Tibial nerve (tissue), 4 donors: ENCODE data around the gene AGBL1. TPM values are rescaled to one million over a fixed set of nuclear protein-coding genes. Genes with fewer than 3 reads are reported as not detected.

Source experiments
- DNase-seq, 2 donors: peaks; one replicate each; pipeline ENCODE4 v3.0.0-alpha.2; 2019; ENCODE audit warnings: low spot score in 2 of 2
- H3K27ac ChIP-seq, 4 donors: fragments of 200-600 bp; sonication (generic) in 3 of 4; one replicate each; pipeline ENCODE4 v1.5.1; 2017 to 2019; ENCODE audit warnings: mild to moderate bottlenecking in 1 of 4
- H3K27me3 ChIP-seq, 2 donors: fragments of 200-600 bp; sonication (generic) in 1 of 2; one replicate each; pipeline versions ENCODE4 v1.5.1 to v1.6.0; 2017 to 2019
- H3K36me3 ChIP-seq, 3 donors: fragments of 200-600 bp; sonication (generic); one replicate each; pipeline ENCODE4 v1.5.1; 2018 to 2019
- H3K4me1 ChIP-seq, 4 donors: fragments of 200-600 bp; sonication (generic) in 3 of 4; one replicate each; pipeline ENCODE4 v1.5.1; 2017 to 2019
- H3K4me3 ChIP-seq, 4 donors: fragments of 200-600 bp; sonication (generic) in 3 of 4; one replicate each; pipeline ENCODE4 v1.5.1; 2017 to 2019; ENCODE audit warnings: mild to moderate bottlenecking in 1 of 4, moderate library complexity in 1 of 4
- H3K9me3 ChIP-seq, 4 donors: fragments of 200-600 bp; sonication (generic) in 3 of 4; one replicate each; pipeline ENCODE4 v1.5.1; 2017 to 2019
- CTCF ChIP-seq, 5 experiments: fragments of 200-600 bp in 3 of 5; fragments of 450-650 bp in 2 of 5; sonication (generic) in 3 of 5; IDR thresholded peaks; one replicate each; pipeline ENCODE4 v1.5.1; 2016 to 2019; ENCODE audit warnings: antibody characterized with exemption in 5 of 5, mild to moderate bottlenecking in 3 of 5, moderate library complexity in 2 of 5
- EP300 ChIP-seq, 2 donors: sonication (generic); formaldehyde crosslinking; IDR thresholded peaks; one replicate each; pipeline ENCODE4 v1.6.1; 2017; ENCODE audit warnings: antibody characterized with exemption in 2 of 2, mild to moderate bottlenecking in 1 of 2
- POLR2A ChIP-seq, 2 donors: fragments of 450-650 bp; IDR thresholded peaks; one replicate each; pipeline ENCODE4 v1.6.1; 2017; ENCODE audit warnings: antibody characterized with exemption in 2 of 2, mild to moderate bottlenecking in 2 of 2, moderate library complexity in 2 of 2
- WGBS, 2 donors: methylation state at CpG; one replicate each; pipeline ENCODE4 v1.1.5; 2018; 5-methylcytosine and 5-hydroxymethylcytosine counted together
- total RNA-seq, 4 donors: library from RNA; depleted of rRNA; stranded (reverse); fragments of >200 nt; gene quantifications; one replicate each; pipeline ENCODE4 v1.1.0, GENCODE V29; 2016

Gene AGBL1
- total RNA-seq, 4 donors from 2014 or later, result under 0.01 to 1.2 (median 0.21) TPM; not detected in 1

GRCh38 chr15:86906376-86906775 is 826.7 kb downstream of the AGBL1 start:
- Histone ChIP-seq H3K9me3 (no peaks in the 10 kb centered on the region), H3K27me3 (no peaks in the 10 kb centered on the region), H3K27ac (no peak overlapping the region), H3K4me3 (no peak overlapping the region), H3K36me3 (no peaks in the 10 kb centered on the region), H3K4me1 (no peaks in the 10 kb centered on the region)
- no peak for DNase-seq
- 38 to 50% methylated on average over 2 of the region's 2 CpGs for WGBS, 2 donors
- TF ChIP-seq CTCF (IDR thresholded peaks at IDR 0.05) (no peak), POLR2A (IDR thresholded peaks at IDR 0.05) (no peak), EP300 (IDR thresholded peaks at IDR 0.05) (no peak)

DNA sequence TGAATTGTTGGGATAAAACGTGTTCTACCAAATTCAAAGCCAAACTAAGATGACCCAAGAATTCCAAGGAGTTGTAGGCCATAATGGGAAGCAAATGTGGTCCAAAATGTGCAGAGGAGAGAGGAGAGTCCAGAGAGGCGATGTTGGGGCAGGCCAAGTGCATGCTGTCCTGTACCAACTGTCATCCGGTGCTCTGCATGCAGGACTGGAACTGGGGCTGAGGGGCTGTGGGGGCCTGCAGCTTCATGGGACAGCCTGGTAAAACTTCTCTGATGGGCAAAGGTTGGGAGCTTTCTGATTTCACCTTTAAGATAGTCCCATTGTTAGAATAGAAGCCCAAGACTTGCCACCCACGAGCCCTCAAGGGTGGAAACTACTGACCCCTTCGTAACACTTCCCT is 831.4 kb downstream of the AGBL1 start:
- H3K4me3 ChIP-seq, result no peak overlapping the region
- no peaks in the 10 kb centered on the region for H3K27me3 ChIP-seq
- H3K4me1 ChIP-seq, result peaks cover under 1 to 8% (median 3%) of the 10 kb centered on the region in 4 donors
- H3K27ac ChIP-seq, result no peak overlapping the region
- 75 to 80% methylated on average over 5 of the region's 5 CpGs for WGBS, 2 donors
- DNase-seq, result no peak
- no peak for TF ChIP-seq EP300 (IDR thresholded peaks at IDR 0.05)
- no peak for TF ChIP-seq POLR2A (IDR thresholded peaks at IDR 0.05)
- no peak for TF ChIP-seq CTCF (IDR thresholded peaks at IDR 0.05)
- H3K9me3 ChIP-seq, result no peaks in the 10 kb centered on the region
- no peaks in the 10 kb centered on the region for H3K36me3 ChIP-seq

GRCh38 chr15:86912661-86913060 is 833.0 kb downstream of the AGBL1 start:
- Histone ChIP-seq H3K36me3 (no peaks in the 10 kb centered on the region), H3K27me3 (no peaks in the 10 kb centered on the region), H3K4me3 (no peak overlapping the region), H3K9me3 (no peaks in the 10 kb centered on the region), H3K4me1 (peaks cover 3 to 24% (median 15%) of the 10 kb centered on the region in 4 donors), H3K27ac (no peak overlapping the region)
- TF ChIP-seq EP300 (IDR thresholded peaks at IDR 0.05), result no peak
- TF ChIP-seq CTCF (IDR thresholded peaks at IDR 0.05), result no peak
- TF ChIP-seq POLR2A (IDR thresholded peaks at IDR 0.05), result no peak
- no peak for DNase-seq
- 80 to 100% methylated on average over 1 of the region's 1 CpG for WGBS, 2 donors

DNA sequence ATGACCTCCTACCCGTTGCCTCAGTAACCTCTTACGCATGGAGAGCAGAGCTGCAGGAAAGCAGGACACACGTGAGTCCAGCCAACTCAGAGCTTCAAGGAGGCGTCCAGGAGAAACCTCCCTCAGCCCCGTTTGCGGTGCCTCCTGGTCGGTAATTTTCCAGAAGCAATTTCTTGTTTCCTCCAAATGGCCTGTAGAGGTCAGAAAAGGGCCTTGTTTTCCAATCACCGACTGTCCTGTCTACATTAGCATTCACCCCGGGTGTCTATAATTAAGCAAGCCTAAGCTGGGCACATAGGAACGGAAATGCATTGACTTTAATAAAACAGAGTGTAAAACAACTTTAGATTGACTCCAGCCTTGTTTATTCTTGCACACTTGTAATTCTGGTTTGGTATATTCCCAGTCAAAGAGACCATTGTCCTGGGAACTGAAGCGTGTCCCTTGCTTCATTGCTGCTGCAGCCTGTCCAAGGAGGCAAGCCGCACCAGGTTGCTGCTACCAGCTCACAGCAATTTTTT is 836.2 kb downstream of the AGBL1 start:
- peak; percentile 39 to 64 (median 49) for TF ChIP-seq CTCF (IDR thresholded peaks at IDR 0.05)
- TF ChIP-seq EP300 (IDR thresholded peaks at IDR 0.05), result no peak
- DNase-seq, result peak in 1 of 2 donors; percentile 19
- Histone ChIP-seq H3K27me3 (no peaks in the 10 kb centered on the region), H3K36me3 (no peaks in the 10 kb centered on the region), H3K4me3 (no peak overlapping the region), H3K9me3 (no peaks in the 10 kb centered on the region), H3K4me1 (peaks cover 3 to 27% (median 15%) of the 10 kb centered on the region in 4 donors), H3K27ac (peak overlapping the region in 2 of 4 donors; percentile 56 to 74)
- WGBS, 2 donors, result 12 to 15% methylated on average over 12 of the region's 12 CpGs

DNA sequence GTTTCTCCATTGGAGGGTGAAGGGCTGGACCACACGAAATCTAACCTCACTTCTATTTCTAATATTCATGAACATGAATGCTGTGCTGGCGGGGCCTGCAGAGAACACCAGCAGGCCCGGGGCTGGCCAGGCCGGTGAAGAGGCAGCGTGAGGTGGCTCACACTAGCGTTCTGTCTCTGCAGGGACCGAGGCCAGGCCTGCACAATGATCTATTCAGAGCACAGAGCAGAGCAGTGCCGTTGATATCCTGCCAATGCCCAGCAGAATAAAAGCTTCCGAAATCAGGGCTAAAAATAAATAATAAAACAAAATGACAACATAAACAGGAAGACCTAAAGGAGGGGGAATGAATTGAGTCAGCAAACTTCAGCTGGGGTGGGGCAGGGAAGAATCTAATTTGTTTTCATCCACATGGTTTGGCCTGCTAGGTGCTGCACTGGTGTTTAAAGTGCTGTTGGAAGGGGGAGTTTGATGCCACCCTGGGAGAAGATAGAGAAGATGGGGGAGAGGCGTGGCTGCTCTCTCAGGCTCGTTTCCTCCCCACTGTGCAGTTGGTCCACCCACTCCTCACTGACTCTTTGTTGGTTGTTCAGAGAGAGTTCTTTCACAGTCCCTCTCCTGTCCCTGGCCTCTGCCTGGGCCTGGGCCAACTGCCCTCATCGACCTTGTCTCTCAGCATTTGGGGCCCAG is 837.1 kb downstream of the AGBL1 start:
- H3K4me3 ChIP-seq, result no peak overlapping the region
- H3K27me3 ChIP-seq, result no peaks in the 10 kb centered on the region
- peak overlapping the region in 3 of 4 donors; percentile 8 to 74 (median 56) for H3K27ac ChIP-seq
- H3K36me3 ChIP-seq, result no peaks in the 10 kb centered on the region
- H3K9me3 ChIP-seq, result no peaks in the 10 kb centered on the region
- WGBS, 2 donors, result 28 to 42% methylated on average over 12 of the region's 12 CpGs
- peaks cover 3 to 27% (median 15%) of the 10 kb centered on the region in 4 donors for H3K4me1 ChIP-seq
- TF ChIP-seq CTCF (IDR thresholded peaks at IDR 0.05) (no peak), EP300 (IDR thresholded peaks at IDR 0.05) (peak in 1 of 2 donors; percentile 37), POLR2A (IDR thresholded peaks at IDR 0.05) (no peak)
- DNase-seq, result peak; percentile 16 to 47
